Right lobe of liver (tissue), 6 donors: ENCODE results near the gene TTBK2. TPM values are rescaled to one million over a fixed set of nuclear protein-coding genes. Genes with fewer than 3 reads are reported as not detected.

Source experiments
- ATAC-seq, 4 donors: fragments of 200-7000 bp; cut with Tn5 transposase; one replicate each; pipeline ENCODE4 v1.9.1; 2020; ENCODE audit warnings: mild to moderate bottlenecking in 4 of 4, moderate library complexity in 4 of 4
- DNase-seq, 3 donors: peaks; one replicate each; pipeline ENCODE4 v3.0.0-alpha.2; 2020
- H3K27ac ChIP-seq, 3 donors: fragments of 200-600 bp; one replicate each; pipeline ENCODE4 v1.8.0; 2022
- H3K27me3 ChIP-seq, 2 donors: fragments of 200-600 bp; one replicate each; pipeline ENCODE4 v1.8.0; 2022
- H3K36me3 ChIP-seq, 4 donors: fragments of 200-600 bp; sonication (generic) in 1 of 4; one replicate each; pipeline versions ENCODE4 v1.5.1 to v1.8.0; 2017 to 2022; ENCODE audit warnings: control low read depth in 1 of 4
- H3K4me1 ChIP-seq, 4 donors: fragments of 200-600 bp; sonication (generic) in 1 of 4; one replicate each; pipeline versions ENCODE4 v1.5.1 to v1.8.0; 2017 to 2022; ENCODE audit warnings: control low read depth in 1 of 4
- H3K4me3 ChIP-seq, 3 donors: fragments of 200-600 bp; one replicate each; pipeline ENCODE4 v1.8.0; 2022
- H3K9me3 ChIP-seq, 4 donors: fragments of 200-600 bp; sonication (generic) in 1 of 4; one replicate each; pipeline versions ENCODE4 v1.5.1 to v1.8.0; 2017 to 2022; ENCODE audit warnings: control low read depth in 1 of 4
- POLR2A ChIP-seq: fragments of 450-650 bp; IDR thresholded peaks from one replicate; pipeline ENCODE4 v1.6.1; 2017; ENCODE audit warnings: antibody characterized with exemption, mild to moderate bottlenecking
- WGBS: methylation state at CpG from one replicate; pipeline ENCODE4 v1.1.6; 2018; ENCODE audit warnings: low coverage, low lambda C conversion rate; ENCODE audit not compliant: insufficient coverage; ENCODE audit errors: missing lambda C conversion rate; 5-methylcytosine and 5-hydroxymethylcytosine counted together
- intact Hi-C, 2 donors: fragments of 100-400 bp; cut with DNase I; formaldehyde crosslinking; loops; one replicate each; pipeline versions ENCODE4 v1.11.2 to v1.14.1; 2022
- total RNA-seq, 6 experiments: library from RNA; depleted of rRNA in 2 of 6; stranded (reverse); fragments of >200 nt in 2 of 6; fragmentation: NEBNext Ultra II Directional in 3 of 6; extraction: Animal tissue kit (Norgen Biotek cat#: 25700) in 3 of 6; gene quantifications; one replicate each; pipeline versions ENCODE4 v1.1.0 to v1.2.4, GENCODE V29; 2016 to 2023
- TF ChIP-seq, protein P1 (sequence below), 4 donors: fragments of 200-600 bp in 3 of 4; fragments of 450-650 bp in 1 of 4; IDR thresholded peaks; one replicate each; pipeline versions ENCODE4 v1.5.1 to v1.8.0; 2016 to 2022; ENCODE audit warnings: antibody characterized with exemption in 4 of 4, mild to moderate bottlenecking in 2 of 4
- donor health status: DM: no; HTN: yes; CAD: no.
- donor health status: DM: no; HTN: no; CAD: no.
- donor health status: DM: no; HTN: no; CAD: no.
- donor health status: DM: no; HTN: yes; CAD: no.
- donor health status: DM: no; HTN: yes; CAD: no.

Gene TTBK2
- total RNA-seq, 6 experiments from 2014 or later = 4.9 to 6.8 (median 5.5) TPM

- no peak for ATAC-seq
- H3K4me1 ChIP-seq = no peaks in the 10 kb centered on the region
- no peak overlapping the region for H3K27ac ChIP-seq
- WGBS = 92% methylated on average over 2 of the region's 2 CpGs
- intact Hi-C loops = no loop called here
- H3K4me3 ChIP-seq = no peak overlapping the region
- DNase-seq = no peak
- H3K36me3 ChIP-seq = peaks cover 0 to 6% (median 0%) of the 10 kb centered on the region in 4 donors
- no peaks in the 10 kb centered on the region for H3K27me3 ChIP-seq
- no peaks in the 10 kb centered on the region for H3K9me3 ChIP-seq
- TF ChIP-seq POLR2A = no peak
- TF ChIP-seq, protein P1, sequence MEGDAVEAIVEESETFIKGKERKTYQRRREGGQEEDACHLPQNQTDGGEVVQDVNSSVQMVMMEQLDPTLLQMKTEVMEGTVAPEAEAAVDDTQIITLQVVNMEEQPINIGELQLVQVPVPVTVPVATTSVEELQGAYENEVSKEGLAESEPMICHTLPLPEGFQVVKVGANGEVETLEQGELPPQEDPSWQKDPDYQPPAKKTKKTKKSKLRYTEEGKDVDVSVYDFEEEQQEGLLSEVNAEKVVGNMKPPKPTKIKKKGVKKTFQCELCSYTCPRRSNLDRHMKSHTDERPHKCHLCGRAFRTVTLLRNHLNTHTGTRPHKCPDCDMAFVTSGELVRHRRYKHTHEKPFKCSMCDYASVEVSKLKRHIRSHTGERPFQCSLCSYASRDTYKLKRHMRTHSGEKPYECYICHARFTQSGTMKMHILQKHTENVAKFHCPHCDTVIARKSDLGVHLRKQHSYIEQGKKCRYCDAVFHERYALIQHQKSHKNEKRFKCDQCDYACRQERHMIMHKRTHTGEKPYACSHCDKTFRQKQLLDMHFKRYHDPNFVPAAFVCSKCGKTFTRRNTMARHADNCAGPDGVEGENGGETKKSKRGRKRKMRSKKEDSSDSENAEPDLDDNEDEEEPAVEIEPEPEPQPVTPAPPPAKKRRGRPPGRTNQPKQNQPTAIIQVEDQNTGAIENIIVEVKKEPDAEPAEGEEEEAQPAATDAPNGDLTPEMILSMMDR (IDR thresholded peaks at IDR 0.05) = no peak
These were observed 135.0 kb downstream of the TTBK2 start for GRCh38 chr15:42785569-42785968.

DNA sequence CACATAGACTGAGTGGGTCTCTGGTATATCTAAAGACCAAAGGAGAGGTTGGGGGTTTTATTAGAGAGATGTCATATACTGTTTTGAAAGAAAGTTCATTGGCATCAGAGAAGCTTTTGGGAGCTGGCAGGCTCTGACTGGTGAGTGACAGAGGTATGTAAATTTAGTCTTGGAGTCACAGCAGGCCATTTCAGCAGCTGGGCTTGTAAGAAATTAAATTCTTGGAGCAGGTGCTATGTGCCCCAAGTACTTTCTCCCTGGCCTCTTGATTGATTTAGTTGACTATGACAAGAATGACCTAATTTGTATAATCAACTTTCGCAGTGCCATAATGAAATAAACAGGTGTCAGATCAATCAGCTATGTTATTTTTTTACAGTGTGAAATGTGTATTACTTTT lies 135.9 kb downstream of the TTBK2 start:
- DNase-seq (no peak), ATAC-seq (no peak)
- TF ChIP-seq, protein P1 (IDR thresholded peaks at IDR 0.05) = no peak
- TF ChIP-seq POLR2A = no peak
- Histone ChIP-seq H3K4me3 (no peak overlapping the region), H3K9me3 (no peaks in the 10 kb centered on the region), H3K36me3 (peaks cover 0 to 6% (median 0%) of the 10 kb centered on the region in 4 donors), H3K27me3 (no peaks in the 10 kb centered on the region), H3K4me1 (no peaks in the 10 kb centered on the region), H3K27ac (no peak overlapping the region)
- intact Hi-C loops = no loop called here
- 100% methylated on average over 1 of the region's 1 CpG for WGBS

DNA sequence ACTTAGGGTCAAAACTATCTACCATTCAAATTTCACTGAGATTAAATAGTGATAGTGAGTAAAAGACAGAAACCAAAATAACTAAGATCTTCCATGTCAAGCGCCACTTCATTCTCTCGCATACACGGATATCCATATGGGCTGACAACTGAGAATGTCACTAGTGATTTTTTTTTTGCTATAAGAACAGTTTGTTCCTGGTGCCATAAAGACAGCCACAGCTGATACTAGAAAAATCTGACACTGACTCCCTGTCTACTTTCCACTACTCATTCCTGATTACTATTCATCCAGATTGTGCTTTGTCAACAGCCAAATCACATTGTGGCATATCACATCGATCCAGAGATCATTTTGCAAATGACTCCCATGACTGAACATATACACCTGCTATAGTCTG lies 137.9 kb downstream of the TTBK2 start:
- no peaks in the 10 kb centered on the region for H3K4me1 ChIP-seq
- WGBS = 98% methylated on average over 4 of the region's 4 CpGs
- no peaks in the 10 kb centered on the region for H3K9me3 ChIP-seq
- H3K4me3 ChIP-seq = no peak overlapping the region
- H3K36me3 ChIP-seq = peaks cover 0 to 6% (median 0%) of the 10 kb centered on the region in 4 donors
- ATAC-seq (no peak), DNase-seq (no peak)
- intact Hi-C loops = no loop called here
- no peak overlapping the region for H3K27ac ChIP-seq
- TF ChIP-seq, protein P1 (IDR thresholded peaks at IDR 0.05) = no peak
- no peak for TF ChIP-seq POLR2A
- no peaks in the 10 kb centered on the region for H3K27me3 ChIP-seq

DNA sequence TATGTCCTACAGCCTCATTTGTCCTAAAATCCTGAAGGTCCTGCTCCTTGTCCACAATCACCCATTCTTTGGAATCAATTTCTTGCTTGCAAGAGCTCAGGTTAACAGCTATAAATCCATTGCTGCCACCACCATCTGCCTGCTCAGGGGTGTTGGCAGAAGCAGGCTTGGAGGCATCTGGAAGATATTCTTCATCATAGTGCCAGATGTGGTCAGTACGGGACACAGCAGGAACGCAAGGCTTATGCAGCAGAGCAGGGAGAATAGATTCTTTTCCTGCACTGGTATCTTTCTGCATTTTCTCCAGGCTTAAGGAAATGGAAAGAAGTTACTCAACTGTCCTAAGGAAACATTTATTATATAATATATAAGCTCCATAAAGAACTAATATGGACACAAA lies 145.2 kb downstream of the TTBK2 start:
- intact Hi-C loops = no loop called here
- H3K4me3 ChIP-seq = no peak overlapping the region
- 88% methylated on average over 2 of the region's 2 CpGs for WGBS
- no peak overlapping the region for H3K27ac ChIP-seq
- peaks cover 0 to 13% (median 2%) of the 10 kb centered on the region in 4 donors for H3K36me3 ChIP-seq
- ATAC-seq (no peak), DNase-seq (no peak)
- no peaks in the 10 kb centered on the region for H3K27me3 ChIP-seq
- no peaks in the 10 kb centered on the region for H3K9me3 ChIP-seq
- TF ChIP-seq, protein P1 (IDR thresholded peaks at IDR 0.05) = no peak
- no peak for TF ChIP-seq POLR2A
- H3K4me1 ChIP-seq = no peaks in the 10 kb centered on the region

- Histone ChIP-seq H3K27ac (no peak overlapping the region), H3K4me3 (no peak overlapping the region), H3K27me3 (no peaks in the 10 kb centered on the region), H3K9me3 (no peaks in the 10 kb centered on the region), H3K4me1 (no peaks in the 10 kb centered on the region), H3K36me3 (peaks cover 0 to 13% (median 2%) of the 10 kb centered on the region in 4 donors)
- TF ChIP-seq, protein P1 (IDR thresholded peaks at IDR 0.05) = no peak
- no peak for TF ChIP-seq POLR2A
- intact Hi-C loops = no loop called here
- no peak for DNase-seq
- no peak for ATAC-seq
- 100% methylated on average over 1 of the region's 2 CpGs for WGBS
These were observed 147.7 kb downstream of the TTBK2 start for GRCh38 chr15:42772901-42773300.
